SK-N-MC (cell line): Measurements from ENCODE around the gene CHM.
"Not testable (repeated sequence)": the region's sequence is repeated elsewhere in the genome, so short reads cannot be mapped to it uniquely, and the experiment has no call there.

ENCODE experiments used
- DNase-seq: peaks from one replicate; pipeline ENCODE4 v3.0.0-alpha.2; 2011; ENCODE audit warnings: low read depth, low spot score
- H3K27ac ChIP-seq: fragments of 200-600 bp; sonication (generic); 2 replicates; pipeline ENCODE4 v1.5.1; 2016; ENCODE audit warnings: mixed run types
- H3K36me3 ChIP-seq: fragments of 200-600 bp; sonication (generic); 2 replicates; pipeline ENCODE4 v1.6.1; 2017; ENCODE audit warnings: antibody characterized with exemption, low read length, mixed read lengths; ENCODE audit not compliant: insufficient read depth
- H3K4me3 ChIP-seq: fragments of 200-600 bp; sonication (generic); 2 replicates; pipeline ENCODE4 v1.5.1; 2016
- H3K9ac ChIP-seq: fragments of 200-600 bp; sonication (generic); 2 replicates; pipeline ENCODE4 v1.8.0; 2017; ENCODE audit warnings: mixed run types, mixed read lengths; ENCODE audit not compliant: insufficient read length
- H3K9me3 ChIP-seq: fragments of 200-600 bp; sonication (generic); 2 replicates; pipeline ENCODE4 v1.6.1; 2017; ENCODE audit warnings: low read depth, mild to moderate bottlenecking, antibody characterized with exemption, low read length, moderate library complexity, mixed read lengths
- EZH2 ChIP-seq: fragments of 200-600 bp; sonication (generic); IDR thresholded peaks from one replicate; pipeline ENCODE4 v1.6.1; 2017; ENCODE audit warnings: antibody characterized with exemption
- FOXP2 ChIP-seq: optimal IDR thresholded peaks from 2 replicates; pipeline ENCODE3; 2011; ENCODE audit warnings: mild to moderate bottlenecking, moderate library complexity; ENCODE audit not compliant: insufficient read depth; ENCODE audit errors: extremely low read length, control extremely low read depth
- POLR2AphosphoS5 ChIP-seq: IDR thresholded peaks from 2 replicates; pipeline ENCODE4 v1.6.1; 2012; ENCODE audit warnings: mild to moderate bottlenecking, low read depth, low read length, borderline replicate concordance

The CHM gene

GRCh38 chrX:85930099-85930498, 117.3 kb downstream of the CHM start:
- TF ChIP-seq EZH2 (no peak), FOXP2 (no peak), POLR2AphosphoS5 (no peak)
- DNase-seq = no peak

GRCh38 chrX:85928606-85929005, 118.8 kb downstream of the CHM start:
- no peak for TF ChIP-seq EZH2
- TF ChIP-seq POLR2AphosphoS5 = no peak
- no peak for TF ChIP-seq FOXP2
- H3K36me3 ChIP-seq = no peaks in the 10 kb centered on the region
- no peak overlapping the region for H3K9ac ChIP-seq
- H3K27ac ChIP-seq = no peak overlapping the region
- DNase-seq = no peak
- no peaks in the 10 kb centered on the region for H3K9me3 ChIP-seq
- no peak overlapping the region for H3K4me3 ChIP-seq

More at GRCh38 chrX:85930099-85930498, 117.3 kb downstream of the CHM start:
- H3K36me3 ChIP-seq = 0 out of 2 replicates have a peak, but pooled peaks cover 4% of the 10 kb centered on the region
- H3K27ac ChIP-seq = no peak overlapping the region
- H3K9me3 ChIP-seq = no peaks in the 10 kb centered on the region
- H3K9ac ChIP-seq = no peak overlapping the region
- no peak overlapping the region for H3K4me3 ChIP-seq

GRCh38 chrX:85927740-85928139, 119.6 kb downstream of the CHM start:
- no peak overlapping the region for H3K9ac ChIP-seq
- H3K36me3 ChIP-seq = no peaks in the 10 kb centered on the region
- H3K4me3 ChIP-seq = no peak overlapping the region
- no peak for DNase-seq
- no peak overlapping the region for H3K27ac ChIP-seq
- H3K9me3 ChIP-seq = no peaks in the 10 kb centered on the region
- TF ChIP-seq POLR2AphosphoS5 = no peak
- TF ChIP-seq EZH2 = no peak
- no peak for TF ChIP-seq FOXP2

- Histone ChIP-seq H3K36me3 (no peaks in the 10 kb centered on the region), H3K9me3 (no peaks in the 10 kb centered on the region), H3K27ac (no peak overlapping the region), H3K4me3 (no peak overlapping the region), H3K9ac (no peak overlapping the region)
- TF ChIP-seq POLR2AphosphoS5 = no peak
- TF ChIP-seq EZH2 = no peak
- TF ChIP-seq FOXP2 = no peak
- no peak for DNase-seq
Measured at GRCh38 chrX:85922821-85923220, 124.5 kb downstream of the CHM start.

GRCh38 chrX:85916656-85917280, 130.6 kb downstream of the CHM start:
- not testable (repeated sequence) for H3K9me3 ChIP-seq, H3K4me3 ChIP-seq, H3K27ac ChIP-seq, DNase-seq, H3K36me3 ChIP-seq, H3K9ac ChIP-seq

- no peak for DNase-seq
- no peaks in the 10 kb centered on the region for H3K9me3 ChIP-seq
- no peak overlapping the region for H3K4me3 ChIP-seq
- no peak overlapping the region for H3K27ac ChIP-seq
- H3K36me3 ChIP-seq = no peaks in the 10 kb centered on the region
- TF ChIP-seq EZH2 (no peak), FOXP2 (no peak), POLR2AphosphoS5 (no peak)
- no peak overlapping the region for H3K9ac ChIP-seq
Measured at GRCh38 chrX:85914431-85914830, 132.9 kb downstream of the CHM start.

GRCh38 chrX:85907316-85907715, 140.0 kb downstream of the CHM start:
- Histone ChIP-seq H3K36me3 (no peaks in the 10 kb centered on the region), H3K9ac (no peak overlapping the region), H3K4me3 (no peak overlapping the region), H3K9me3 (no peaks in the 10 kb centered on the region), H3K27ac (no peak overlapping the region)
- DNase-seq = no peak
- TF ChIP-seq EZH2 = no peak
- no peak for TF ChIP-seq POLR2AphosphoS5
- no peak for TF ChIP-seq FOXP2

GRCh38 chrX:85906399-85906798, 141.0 kb downstream of the CHM start:
- Histone ChIP-seq H3K27ac (no peak overlapping the region), H3K36me3 (no peaks in the 10 kb centered on the region), H3K9ac (no peak overlapping the region), H3K9me3 (no peaks in the 10 kb centered on the region), H3K4me3 (no peak overlapping the region)
- no peak for TF ChIP-seq FOXP2
- no peak for TF ChIP-seq POLR2AphosphoS5
- TF ChIP-seq EZH2 = no peak
- no peak for DNase-seq

GRCh38 chrX:85905851-85906250, 141.5 kb downstream of the CHM start:
- H3K9me3 ChIP-seq = no peaks in the 10 kb centered on the region
- H3K36me3 ChIP-seq = no peaks in the 10 kb centered on the region
- no peak overlapping the region for H3K27ac ChIP-seq
- no peak overlapping the region for H3K9ac ChIP-seq
- TF ChIP-seq FOXP2 (no peak), POLR2AphosphoS5 (no peak), EZH2 (no peak)
- H3K4me3 ChIP-seq = no peak overlapping the region
- no peak for DNase-seq
